Measurements from ENCODE around the gene EMC1. TPM values are rescaled to one million over a fixed set of nuclear protein-coding genes. Genes with fewer than 3 reads are reported as not detected.
"Not testable (repeated sequence)": the region's sequence is repeated elsewhere in the genome, so short reads cannot be mapped to it uniquely, and the experiment has no call there.

Gene EMC1
- polyA plus RNA-seq, 3 donors, result 14.7 to 27.1 (median 18.5) TPM

GRCh38 chr1:19294638-19295037, 43.3 kb upstream of the EMC1 start:
- H3K4me3 ChIP-seq (replicated peaks in 1 of 3; ENCODE audit: low read depth in 2 of 3, low read length in 3 of 3), result no peak overlapping the region
- intact Hi-C loops (cut with micrococcal nuclease), result no loop called here
- TF ChIP-seq CTCF (IDR thresholded peaks at IDR 0.05), result no peak
- Mint-ChIP-seq H3K4me3 (no peak overlapping the region), H3K9me3 (peaks cover 26 to 62% (median 50%) of the 10 kb centered on the region in 7 donors), H3K27me3 (ENCODE audit: low read depth in 3 of 3) (peaks cover 2 to 5% (median 3%) of the 10 kb centered on the region in 3 donors), H3K4me1 (no peaks in the 10 kb centered on the region), H3K36me3 (peaks cover 0 to 26% of the 10 kb centered on the region in 2 donors), H3K27ac (peak overlapping the region in 1 of 7 donors; percentile 21)
- no peak overlapping the region for H2AFZ ChIP-seq (ENCODE audit: insufficient read depth, low read depth, low read length, poor library complexity, severe bottlenecking)
- H3K79me2 ChIP-seq (ENCODE audit: insufficient read depth, low read length), result no peaks in the 10 kb centered on the region
- no peak for DNase-seq
- peaks cover under 1 to 1% of the 10 kb centered on the region in 2 donors for H3K27me3 ChIP-seq (ENCODE audit: control insufficient read depth in 2 of 2, insufficient read depth in 2 of 2, low read length in 2 of 2)
- no peak overlapping the region for H3K4me2 ChIP-seq (replicated peaks; ENCODE audit: extremely low read depth, low read length, poor library complexity, severe bottlenecking)
- no CpG with 5 or more reads among the region's 2 CpGs for WGBS (ENCODE audit: insufficient coverage)
- no peaks in the 10 kb centered on the region for H4K20me1 ChIP-seq (ENCODE audit: insufficient read depth, low read length)
- no peak overlapping the region for H3K9ac ChIP-seq (ENCODE audit: insufficient read depth, low read length, poor library complexity, severe bottlenecking)
- H3K27ac ChIP-seq (ENCODE audit: low read depth in 1 of 2, low read length in 2 of 2), result no peak overlapping the region
- H3K36me3 ChIP-seq (replicated peaks in 1 of 2; ENCODE audit: control insufficient read depth in 1 of 2, insufficient read depth in 2 of 2, low read length in 2 of 2), result no peaks in the 10 kb centered on the region
- no peaks in the 10 kb centered on the region for H3K4me1 ChIP-seq (ENCODE audit: control insufficient read depth in 1 of 2, insufficient read depth in 2 of 2, low read length in 2 of 2)
- H3K9me3 ChIP-seq (replicated peaks in 1 of 2; ENCODE audit: control insufficient read depth in 1 of 2, insufficient read depth in 1 of 2, low read length in 2 of 2), result peaks cover 26 to 41% of the 10 kb centered on the region in 2 donors

GRCh38 chr1:19289244-19289643, 37.9 kb upstream of the EMC1 start:
- no peak for DNase-seq
- Mint-ChIP-seq H3K27ac (peak overlapping the region in 1 of 7 donors; percentile 40), H3K27me3 (ENCODE audit: low read depth in 3 of 3) (peaks cover 14 to 22% (median 20%) of the 10 kb centered on the region in 3 donors), H3K36me3 (peaks cover 0 to 8% of the 10 kb centered on the region in 2 donors), H3K4me1 (peaks cover 11% of the 10 kb centered on the region), H3K4me3 (peak overlapping the region; percentile 76 to 86), H3K9me3 (peaks cover 8 to 32% (median 24%) of the 10 kb centered on the region in 7 donors)
- peak overlapping the region; percentile 29 for H3K9ac ChIP-seq (ENCODE audit: insufficient read depth, low read length, poor library complexity, severe bottlenecking)
- no peaks in the 10 kb centered on the region for H3K36me3 ChIP-seq (replicated peaks in 1 of 2; ENCODE audit: control insufficient read depth in 1 of 2, insufficient read depth in 2 of 2, low read length in 2 of 2)
- H2AFZ ChIP-seq (ENCODE audit: insufficient read depth, low read depth, low read length, poor library complexity, severe bottlenecking), result peak overlapping the region; percentile 75
- peaks cover 6 to 11% of the 10 kb centered on the region in 2 donors for H3K4me1 ChIP-seq (ENCODE audit: control insufficient read depth in 1 of 2, insufficient read depth in 2 of 2, low read length in 2 of 2)
- H3K4me3 ChIP-seq (replicated peaks in 1 of 3; ENCODE audit: low read depth in 2 of 3, low read length in 3 of 3), result peak overlapping the region in 1 of 3 experiments; percentile 73
- no peaks in the 10 kb centered on the region for H3K79me2 ChIP-seq (ENCODE audit: insufficient read depth, low read length)
- peaks cover 10 to 16% of the 10 kb centered on the region in 2 donors for H3K9me3 ChIP-seq (replicated peaks in 1 of 2; ENCODE audit: control insufficient read depth in 1 of 2, insufficient read depth in 1 of 2, low read length in 2 of 2)
- peaks cover 6 to 17% of the 10 kb centered on the region in 2 donors for H3K27me3 ChIP-seq (ENCODE audit: control insufficient read depth in 2 of 2, insufficient read depth in 2 of 2, low read length in 2 of 2)
- no peak for TF ChIP-seq CTCF (IDR thresholded peaks at IDR 0.05)
- H3K4me2 ChIP-seq (replicated peaks; ENCODE audit: extremely low read depth, low read length, poor library complexity, severe bottlenecking), result peak overlapping the region; percentile 80
- no peaks in the 10 kb centered on the region for H4K20me1 ChIP-seq (ENCODE audit: insufficient read depth, low read length)
- WGBS (ENCODE audit: insufficient coverage), result 61% methylated on average over 1 of the region's 2 CpGs
- intact Hi-C loops (cut with micrococcal nuclease), result no loop called here
- no peak overlapping the region for H3K27ac ChIP-seq (ENCODE audit: low read depth in 1 of 2, low read length in 2 of 2)

- Histone ChIP-seq H3K9ac (ENCODE audit: insufficient read depth, low read length, poor library complexity, severe bottlenecking) (peak within 1 kb of the TSS; percentile 29), H3K27me3 (ENCODE audit: control insufficient read depth in 2 of 2, insufficient read depth in 2 of 2, low read length in 2 of 2) (peaks cover 6 to 17% of the 10 kb centered on the region in 2 donors), H2AFZ (ENCODE audit: insufficient read depth, low read depth, low read length, poor library complexity, severe bottlenecking) (peak within 1 kb of the TSS; percentile 75), H3K4me1 (ENCODE audit: control insufficient read depth in 1 of 2, insufficient read depth in 2 of 2, low read length in 2 of 2) (peaks cover 6 to 11% of the 10 kb centered on the region in 2 donors), H3K4me2 (replicated peaks; ENCODE audit: extremely low read depth, low read length, poor library complexity, severe bottlenecking) (peak within 1 kb of the TSS; percentile 80), H3K4me3 (replicated peaks in 1 of 3; ENCODE audit: low read depth in 2 of 3, low read length in 3 of 3) (peak within 1 kb of the TSS; percentile 37 to 73 (median 50))
- Mint-ChIP-seq H3K27me3 (ENCODE audit: low read depth in 3 of 3) (peaks cover 14 to 22% (median 20%) of the 10 kb centered on the region in 3 donors), H3K4me1 (peaks cover 11% of the 10 kb centered on the region), H3K4me3 (peak within 1 kb of the TSS; percentile 76 to 86), H3K9me3 (peaks cover 6 to 26% (median 19%) of the 10 kb centered on the region in 7 donors), H3K27ac (peak within 1 kb of the TSS in 2 of 7 donors; percentile 40 to 45)
- H3K36me3 Mint-ChIP-seq; H3K79me2 ChIP-seq (ENCODE audit: insufficient read depth, low read length); H4K20me1 ChIP-seq (ENCODE audit: insufficient read depth, low read length); H3K27ac ChIP-seq (ENCODE audit: low read depth in 1 of 2, low read length in 2 of 2); H3K36me3 ChIP-seq (replicated peaks in 1 of 2; ENCODE audit: control insufficient read depth in 1 of 2, insufficient read depth in 2 of 2, low read length in 2 of 2); intact Hi-C loops (cut with micrococcal nuclease); H3K9me3 ChIP-seq (replicated peaks in 1 of 2; ENCODE audit: control insufficient read depth in 1 of 2, insufficient read depth in 1 of 2, low read length in 2 of 2): not testable (repeated sequence)
- peak; percentile 23 to 40 (median 40) for DNase-seq
- 19% methylated on average over 44 of the region's 82 CpGs for WGBS (ENCODE audit: insufficient coverage)
Observed at GRCh38 chr1:19288324-19289241, 37.3 kb upstream of the EMC1 start, which contains the start of gene AKR7A3. TSS of gene AKR7A3 (minus strand) at chr1:19288770. CDS start at chr1:19288709, 61 bp downstream.

All from CD14-positive monocyte (primary cell).